H1 (cell line): ENCODE measurements around the gene SHMT2. TPM values are rescaled to one million over a fixed set of nuclear protein-coding genes. Genes with fewer than 3 reads are reported as not detected.

Experiments
- GTF2F1 ChIP-seq: IDR thresholded peaks from 2 replicates; pipeline ENCODE4 v1.6.1; 2012; ENCODE audit warnings: low read depth, low read length, improper control_type of control experiment, borderline replicate concordance
- JUN ChIP-seq: IDR thresholded peaks from 2 replicates; pipeline ENCODE4 v1.6.1; 2011; ENCODE audit warnings: low read depth, mild to moderate bottlenecking, improper control_type of control experiment, low read length
- NANOG ChIP-seq: IDR thresholded peaks from 2 replicates; pipeline ENCODE4 v1.6.1; 2011; ENCODE audit warnings: low read length, low read depth, mild to moderate bottlenecking, inconsistent platforms; ENCODE audit not compliant: insufficient read depth, poor library complexity, severe bottlenecking
- polyA plus RNA-seq, 7 experiments: library from polyadenylated mRNA; depleted of rRNA in 3 of 7; stranded (reverse) in 5 of 7; unstranded in 2 of 7; fragments of >200 nt in 5 of 7; fragments of 200-250 nt in 2 of 7; gene quantifications; 1 replicate in 5 of 7; 2 replicates in 1 of 7; 4 replicates in 1 of 7; pipeline versions ENCODE4 v1.2.1 to v1.2.3, GENCODE V29; 2011 to 2013; ENCODE audit warnings: missing spikeins in 2 of 7, mixed read lengths in 2 of 7
- total RNA-seq: library from RNA; stranded (reverse); fragmentation: NEBNext Ultra II Directional; extraction: Animal tissue kit (Norgen Biotek cat#: 25700); gene quantifications from 2 replicates; pipeline ENCODE4 v1.2.1, GENCODE V29; 2021
- TF ChIP-seq, protein P1 (sequence below): IDR thresholded peaks from 2 replicates; pipeline ENCODE4 v1.6.1; 2012; ENCODE audit warnings: inconsistent platforms
- TF ChIP-seq, protein P2 (sequence below): IDR thresholded peaks from 2 replicates; pipeline ENCODE4 v1.6.1; 2011; ENCODE audit warnings: low read length, improper control_type of control experiment

The SHMT2 gene
- total and polyA plus RNA-seq, 2 of the 8 experiments (the other 6 are each of a cell fraction or from before 2014, with no cell fraction given), result 274 to 520 TPM

DNA sequence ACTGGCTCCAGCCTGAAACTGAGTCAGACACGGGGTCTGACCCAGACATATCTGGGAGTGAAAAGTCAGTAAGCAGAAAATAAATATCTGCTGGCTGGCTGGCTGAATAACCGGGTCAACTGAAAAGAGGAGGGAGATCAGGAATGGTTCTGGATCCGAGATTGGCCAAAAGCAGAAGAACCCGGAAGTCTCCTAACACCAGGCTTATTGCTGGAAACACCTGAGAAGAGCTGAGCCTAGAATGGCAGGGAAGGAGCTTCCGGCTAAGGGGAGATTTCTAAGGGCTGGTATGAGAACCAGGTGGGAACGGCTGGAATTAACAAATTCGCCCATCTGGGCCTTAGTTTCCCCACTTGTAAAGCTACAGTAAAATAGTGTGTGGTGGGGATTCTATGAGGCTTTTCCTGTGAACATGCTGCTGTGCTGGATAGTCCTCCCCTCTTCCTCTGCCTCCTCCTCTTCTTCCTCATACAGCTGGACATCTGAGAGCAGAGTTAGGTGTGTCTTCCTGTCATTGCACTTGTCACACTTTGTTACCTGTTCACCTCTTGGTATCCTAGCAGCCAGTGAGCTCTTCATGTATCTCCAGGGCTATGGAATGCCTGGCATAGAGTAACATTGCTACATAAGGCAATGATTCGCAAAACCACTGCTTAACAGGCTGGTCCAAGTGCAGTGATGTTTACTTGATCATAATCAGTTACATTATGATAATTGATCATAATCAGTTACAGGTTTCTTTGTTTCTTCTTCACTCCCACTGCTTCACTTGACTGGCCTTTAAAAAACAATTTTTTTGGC lies 2.0 kb upstream of the SHMT2 start (continued):
- TF ChIP-seq, protein P1, sequence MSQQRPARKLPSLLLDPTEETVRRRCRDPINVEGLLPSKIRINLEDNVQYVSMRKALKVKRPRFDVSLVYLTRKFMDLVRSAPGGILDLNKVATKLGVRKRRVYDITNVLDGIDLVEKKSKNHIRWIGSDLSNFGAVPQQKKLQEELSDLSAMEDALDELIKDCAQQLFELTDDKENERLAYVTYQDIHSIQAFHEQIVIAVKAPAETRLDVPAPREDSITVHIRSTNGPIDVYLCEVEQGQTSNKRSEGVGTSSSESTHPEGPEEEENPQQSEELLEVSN, result no peak
- TF ChIP-seq NANOG (no peak), JUN (no peak), GTF2F1 (no peak)
- TF ChIP-seq, protein P2, sequence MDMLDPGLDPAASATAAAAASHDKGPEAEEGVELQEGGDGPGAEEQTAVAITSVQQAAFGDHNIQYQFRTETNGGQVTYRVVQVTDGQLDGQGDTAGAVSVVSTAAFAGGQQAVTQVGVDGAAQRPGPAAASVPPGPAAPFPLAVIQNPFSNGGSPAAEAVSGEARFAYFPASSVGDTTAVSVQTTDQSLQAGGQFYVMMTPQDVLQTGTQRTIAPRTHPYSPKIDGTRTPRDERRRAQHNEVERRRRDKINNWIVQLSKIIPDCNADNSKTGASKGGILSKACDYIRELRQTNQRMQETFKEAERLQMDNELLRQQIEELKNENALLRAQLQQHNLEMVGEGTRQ, result no peak
